ENCODE data around the gene ANP32B.

DNA sequence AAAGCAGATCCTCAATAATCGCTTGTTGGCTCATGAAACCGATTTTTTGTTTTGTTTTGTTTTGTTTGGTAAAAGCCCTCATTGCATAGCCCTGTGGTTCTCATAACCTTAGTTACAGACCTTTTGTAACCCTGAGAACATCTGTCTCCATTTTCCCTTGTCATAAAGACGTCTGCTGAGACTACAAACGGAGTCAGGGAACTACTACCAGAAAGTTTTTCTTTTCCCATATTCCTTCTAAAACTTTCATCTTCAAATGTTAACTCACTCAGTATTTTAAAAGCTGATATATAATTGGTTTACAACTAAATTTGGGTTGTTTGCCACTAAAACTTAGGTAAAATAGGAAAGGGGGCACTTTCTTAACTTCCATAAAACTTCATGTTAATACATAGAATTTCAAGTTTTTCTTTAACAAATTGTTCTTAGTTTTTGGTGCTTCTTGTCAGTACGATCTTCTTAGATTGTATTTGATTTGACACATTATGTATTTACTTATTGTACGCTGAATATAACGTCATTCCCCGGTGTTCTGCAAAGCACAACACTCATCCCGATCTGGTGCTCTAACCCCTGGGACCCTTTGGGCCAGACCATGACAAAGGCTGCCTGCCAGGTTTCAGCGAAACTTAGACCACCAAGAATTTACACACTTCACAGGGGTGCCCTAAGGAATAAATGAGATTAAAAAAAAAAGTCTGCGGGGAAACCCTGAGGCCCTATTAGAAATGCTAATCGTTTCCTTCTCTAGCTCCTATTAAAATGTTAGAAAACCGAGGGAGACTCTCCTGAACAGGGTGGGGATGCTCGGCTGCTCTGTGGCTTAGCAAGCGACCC lies 1.1 kb upstream of the ANP32B start:
- TF ChIP-seq, protein P1, sequence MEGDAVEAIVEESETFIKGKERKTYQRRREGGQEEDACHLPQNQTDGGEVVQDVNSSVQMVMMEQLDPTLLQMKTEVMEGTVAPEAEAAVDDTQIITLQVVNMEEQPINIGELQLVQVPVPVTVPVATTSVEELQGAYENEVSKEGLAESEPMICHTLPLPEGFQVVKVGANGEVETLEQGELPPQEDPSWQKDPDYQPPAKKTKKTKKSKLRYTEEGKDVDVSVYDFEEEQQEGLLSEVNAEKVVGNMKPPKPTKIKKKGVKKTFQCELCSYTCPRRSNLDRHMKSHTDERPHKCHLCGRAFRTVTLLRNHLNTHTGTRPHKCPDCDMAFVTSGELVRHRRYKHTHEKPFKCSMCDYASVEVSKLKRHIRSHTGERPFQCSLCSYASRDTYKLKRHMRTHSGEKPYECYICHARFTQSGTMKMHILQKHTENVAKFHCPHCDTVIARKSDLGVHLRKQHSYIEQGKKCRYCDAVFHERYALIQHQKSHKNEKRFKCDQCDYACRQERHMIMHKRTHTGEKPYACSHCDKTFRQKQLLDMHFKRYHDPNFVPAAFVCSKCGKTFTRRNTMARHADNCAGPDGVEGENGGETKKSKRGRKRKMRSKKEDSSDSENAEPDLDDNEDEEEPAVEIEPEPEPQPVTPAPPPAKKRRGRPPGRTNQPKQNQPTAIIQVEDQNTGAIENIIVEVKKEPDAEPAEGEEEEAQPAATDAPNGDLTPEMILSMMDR (IDR thresholded peaks at IDR 0.05): no peak
- TF ChIP-seq POLR2A (IDR thresholded peaks at IDR 0.05): no peak

All from adrenal gland (tissue), 5 donors.